GM19035 (cell line): Measurements from ENCODE around the gene APBB3.

Experiments used
- ATAC-seq: cut with Tn5 transposase; IDR thresholded peaks from one replicate; pipeline ENCODE4 v1.9.1; 2021; ENCODE audit not compliant: unreplicated experiment

The APBB3 gene

GRCh38 chr5:140555747-140556312 lies 8.6 kb downstream of the APBB3 start:
- ATAC-seq = no peak

- ATAC-seq = no peak
Observed at GRCh38 chr5:140554454-140554853, 9.9 kb downstream of the APBB3 start.

- no peak for ATAC-seq
Observed at GRCh38 chr5:140553657-140554056, 10.7 kb downstream of the APBB3 start.

GRCh38 chr5:140551872-140552271 lies 12.5 kb downstream of the APBB3 start:
- ATAC-seq = no peak

GRCh38 chr5:140550147-140551079 lies 14.0 kb downstream of the APBB3 start:
- no peak for ATAC-seq

GRCh38 chr5:140549237-140550144 lies 14.9 kb downstream of the APBB3 start:
- ATAC-seq = no peak

GRCh38 chr5:140548791-140549190 lies 15.6 kb downstream of the APBB3 start:
- ATAC-seq = no peak

GRCh38 chr5:140548300-140548688 lies 16.1 kb downstream of the APBB3 start:
- peak; percentile 4 for ATAC-seq

- peak; percentile 97 for ATAC-seq
Observed at GRCh38 chr5:140547508-140548299, 16.7 kb downstream of the APBB3 start, which contains the start of gene EIF4EBP3. EIF4EBP3 (plus strand) TSS chr5:140547662; CDS start chr5:140547738, 76 bp downstream.

GRCh38 chr5:140546851-140547507 lies 17.4 kb downstream of the APBB3 start:
- ATAC-seq = no peak

- ATAC-seq = no peak
Observed at GRCh38 chr5:140545606-140546005, 18.8 kb downstream of the APBB3 start.

- no peak for ATAC-seq
Observed at GRCh38 chr5:140544986-140545385, 19.4 kb downstream of the APBB3 start.

- no peak for ATAC-seq
Observed at GRCh38 chr5:140542972-140543371, 21.4 kb downstream of the APBB3 start.

- ATAC-seq = no peak
Observed at GRCh38 chr5:140540227-140540626, 24.2 kb downstream of the APBB3 start.

- ATAC-seq = no peak
Observed at GRCh38 chr5:140524003-140524402, 40.4 kb downstream of the APBB3 start.

- ATAC-seq = no peak
Observed at GRCh38 chr5:140513124-140513523, 51.3 kb downstream of the APBB3 start.

GRCh38 chr5:140509898-140510297 lies 54.5 kb downstream of the APBB3 start:
- ATAC-seq = no peak
